WTC11 (cell line): ENCODE data around the gene ITGA1. TPM values are rescaled to one million over a fixed set of nuclear protein-coding genes. Genes with fewer than 3 reads are reported as not detected.

Source experiments
- ATAC-seq: fragments of 200-7000 bp; cut with Tn5 transposase; 2 replicates; pipeline ENCODE4 v1.10.0; 2021; ENCODE audit warnings: mild to moderate bottlenecking, moderate library complexity
- CTCF ChIA-PET: fragments of 300-600 bp; sonication (Branson Sonifier 250); formaldehyde crosslinking; loops from one replicate; lab custom pipeline; 2021; ENCODE audit warnings: antibody characterized with exemption; lab: Charles Lee
- POLR2A ChIA-PET: fragments of 350-600 bp; sonication (Branson Sonifier 250); formaldehyde crosslinking; loops from one replicate; lab custom pipeline; 2021; ENCODE audit warnings: antibody characterized with exemption; lab: Charles Lee
- DNase-seq: peaks from one replicate; pipeline ENCODE4 v3.0.0; 2021; ENCODE audit warnings: low spot score
- H3K27ac Mint-ChIP-seq: 2 replicates; pipeline ENCODE4 v1.8.0; 2021; ENCODE audit warnings: mixed read lengths
- H3K27me3 Mint-ChIP-seq: 2 replicates; pipeline ENCODE4 v1.8.0; 2021; ENCODE audit warnings: low read depth, mild to moderate bottlenecking, moderate library complexity, mixed read lengths
- H3K36me3 Mint-ChIP-seq: 2 replicates; pipeline ENCODE4 v1.8.0; 2021; ENCODE audit warnings: mixed read lengths
- H3K4me1 Mint-ChIP-seq: 2 replicates; pipeline ENCODE4 v1.8.0; 2022; ENCODE audit warnings: mixed read lengths
- H3K4me3 Mint-ChIP-seq: 2 replicates; pipeline ENCODE4 v1.8.0; 2021; ENCODE audit warnings: mild to moderate bottlenecking, moderate library complexity, mixed read lengths
- H3K9me3 Mint-ChIP-seq: 2 replicates; pipeline ENCODE4 v1.8.0; 2021; ENCODE audit warnings: mixed read lengths
- ATF1 ChIP-seq: sonication (generic); formaldehyde crosslinking; IDR thresholded peaks from 2 replicates; pipeline ENCODE4 v1.8.1; 2023; ENCODE audit warnings: mild to moderate bottlenecking, moderate library complexity, missing genetic modification reagents
- CREB1 ChIP-seq: sonication (generic); formaldehyde crosslinking; IDR thresholded peaks from 2 replicates; pipeline ENCODE4 v1.8.0; 2023; ENCODE audit warnings: mild to moderate bottlenecking, missing genetic modification reagents
- FOXP1 ChIP-seq: sonication (generic); formaldehyde crosslinking; IDR thresholded peaks from 2 replicates; pipeline ENCODE4 v1.8.0; 2022; ENCODE audit warnings: missing genetic modification reagents, mild to moderate bottlenecking, moderate library complexity, borderline replicate concordance
- GABPB1 ChIP-seq: sonication (generic); formaldehyde crosslinking; IDR thresholded peaks from 2 replicates; pipeline ENCODE4 v1.8.1; 2023; ENCODE audit warnings: mild to moderate bottlenecking, missing genetic modification reagents
- GTF2I ChIP-seq: fragments of 250-450 bp; sonication (Bioruptor Pico); conservative IDR thresholded peaks from 2 replicates; pipeline ENCODE4 v1.4.0; 2021; ENCODE audit warnings: mild to moderate bottlenecking
- IRF2 ChIP-seq: sonication (generic); formaldehyde crosslinking; IDR thresholded peaks from 2 replicates; pipeline ENCODE4 v1.8.0; 2022; ENCODE audit warnings: low read depth, missing genetic modification reagents, borderline replicate concordance
- KAT7 ChIP-seq: sonication (generic); formaldehyde crosslinking; IDR thresholded peaks from 2 replicates; pipeline ENCODE4 v1.8.1; 2023; ENCODE audit warnings: missing genetic modification reagents, mild to moderate bottlenecking, borderline replicate concordance
- OVOL2 ChIP-seq: fragments of 250-450 bp; sonication (Bioruptor Pico); IDR thresholded peaks from 2 replicates; pipeline ENCODE4 v1.9.0; 2021; ENCODE audit warnings: mild to moderate bottlenecking, borderline replicate concordance
- SP1 ChIP-seq: sonication (generic); formaldehyde crosslinking; conservative IDR thresholded peaks from 2 replicates; pipeline ENCODE4 v1.8.1; 2022; ENCODE audit warnings: missing genetic modification reagents
- ZNF219 ChIP-seq: sonication (generic); formaldehyde crosslinking; IDR thresholded peaks from 2 replicates; pipeline ENCODE4 v1.8.0; 2023; ENCODE audit warnings: missing genetic modification reagents, mild to moderate bottlenecking, borderline replicate concordance
- ZNF671 ChIP-seq: fragments of 250-450 bp; sonication (Bioruptor Pico); IDR thresholded peaks from 2 replicates; pipeline ENCODE4 v1.8.0; 2021; ENCODE audit warnings: mild to moderate bottlenecking
- total RNA-seq: library from RNA; stranded (reverse); gene quantifications from 3 replicates; pipeline ENCODE4 v1.2.3, GENCODE V29; 2021
- TF ChIP-seq, protein P1 (sequence below): sonication (generic); formaldehyde crosslinking; IDR thresholded peaks from 2 replicates; pipeline ENCODE4 v1.8.1; 2023; ENCODE audit warnings: mild to moderate bottlenecking, missing genetic modification reagents, moderate library complexity
- TF ChIP-seq, protein P2 (sequence below): sonication (generic); formaldehyde crosslinking; IDR thresholded peaks from 2 replicates; pipeline ENCODE4 v1.8.1; 2023; ENCODE audit warnings: mild to moderate bottlenecking, missing genetic modification reagents
- TF ChIP-seq, protein P3 (sequence below): sonication (generic); formaldehyde crosslinking; IDR thresholded peaks from 2 replicates; pipeline ENCODE4 v1.8.0; 2022; ENCODE audit warnings: mild to moderate bottlenecking, missing genetic modification reagents
- TF ChIP-seq, protein P4 (sequence below): fragments of 250-450 bp; sonication (Bioruptor Pico); conservative IDR thresholded peaks from 2 replicates; pipeline ENCODE4 v1.9.0; 2021; ENCODE audit warnings: mild to moderate bottlenecking
- TF ChIP-seq, protein P5 (sequence below): fragments of 250-450 bp; sonication (Bioruptor Pico); IDR thresholded peaks from 2 replicates; pipeline ENCODE4 v2.1.2; 2022; ENCODE audit warnings: mild to moderate bottlenecking, moderate library complexity
- TF ChIP-seq, protein P6 (sequence below): sonication (generic); formaldehyde crosslinking; IDR thresholded peaks from 2 replicates; pipeline ENCODE4 v1.8.0; 2022; ENCODE audit warnings: mild to moderate bottlenecking, missing genetic modification reagents
- TF ChIP-seq, protein P7 (sequence below): sonication (generic); formaldehyde crosslinking; IDR thresholded peaks from 2 replicates; pipeline ENCODE4 v1.8.1; 2023; ENCODE audit warnings: mild to moderate bottlenecking, missing genetic modification reagents, borderline replicate concordance

Gene ITGA1
- total RNA-seq, 1 experiment from 2014 or later = 6.5 TPM

DNA sequence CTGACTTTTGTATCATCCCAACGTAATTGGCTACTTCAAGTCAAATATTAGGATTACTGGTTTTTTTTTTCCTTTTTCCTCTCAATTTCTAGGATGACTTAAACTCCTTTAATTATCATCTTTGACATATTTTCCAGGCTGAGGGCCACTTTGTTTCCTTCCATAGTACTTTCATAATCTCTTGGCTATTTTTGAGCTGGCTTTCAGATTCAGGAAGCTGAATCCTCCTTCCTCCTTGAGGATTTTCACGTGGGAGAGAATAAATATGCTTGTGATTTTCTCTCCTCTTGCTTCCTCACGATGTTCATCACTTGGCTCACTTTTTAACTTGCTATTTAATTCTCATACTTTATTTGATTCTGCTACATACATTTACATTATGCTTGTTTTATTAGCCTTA lies 88.1 kb downstream of the ITGA1 start:
- H3K9me3 Mint-ChIP-seq = no peaks in the 10 kb centered on the region
- no peak for ATAC-seq
- DNase-seq = no peak
- TF ChIP-seq KAT7 (CRISPR knock-in tag) = no peak
- no peak for TF ChIP-seq ZNF219 (CRISPR knock-in tag)
- TF ChIP-seq, protein P1, sequence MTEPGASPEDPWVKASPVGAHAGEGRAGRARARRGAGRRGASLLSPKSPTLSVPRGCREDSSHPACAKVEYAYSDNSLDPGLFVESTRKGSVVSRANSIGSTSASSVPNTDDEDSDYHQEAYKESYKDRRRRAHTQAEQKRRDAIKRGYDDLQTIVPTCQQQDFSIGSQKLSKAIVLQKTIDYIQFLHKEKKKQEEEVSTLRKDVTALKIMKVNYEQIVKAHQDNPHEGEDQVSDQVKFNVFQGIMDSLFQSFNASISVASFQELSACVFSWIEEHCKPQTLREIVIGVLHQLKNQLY (CRISPR knock-in tag) = no peak
- TF ChIP-seq, protein P2, sequence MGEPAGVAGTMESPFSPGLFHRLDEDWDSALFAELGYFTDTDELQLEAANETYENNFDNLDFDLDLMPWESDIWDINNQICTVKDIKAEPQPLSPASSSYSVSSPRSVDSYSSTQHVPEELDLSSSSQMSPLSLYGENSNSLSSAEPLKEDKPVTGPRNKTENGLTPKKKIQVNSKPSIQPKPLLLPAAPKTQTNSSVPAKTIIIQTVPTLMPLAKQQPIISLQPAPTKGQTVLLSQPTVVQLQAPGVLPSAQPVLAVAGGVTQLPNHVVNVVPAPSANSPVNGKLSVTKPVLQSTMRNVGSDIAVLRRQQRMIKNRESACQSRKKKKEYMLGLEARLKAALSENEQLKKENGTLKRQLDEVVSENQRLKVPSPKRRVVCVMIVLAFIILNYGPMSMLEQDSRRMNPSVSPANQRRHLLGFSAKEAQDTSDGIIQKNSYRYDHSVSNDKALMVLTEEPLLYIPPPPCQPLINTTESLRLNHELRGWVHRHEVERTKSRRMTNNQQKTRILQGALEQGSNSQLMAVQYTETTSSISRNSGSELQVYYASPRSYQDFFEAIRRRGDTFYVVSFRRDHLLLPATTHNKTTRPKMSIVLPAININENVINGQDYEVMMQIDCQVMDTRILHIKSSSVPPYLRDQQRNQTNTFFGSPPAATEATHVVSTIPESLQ (CRISPR knock-in tag) = no peak
- TF ChIP-seq, protein P3, sequence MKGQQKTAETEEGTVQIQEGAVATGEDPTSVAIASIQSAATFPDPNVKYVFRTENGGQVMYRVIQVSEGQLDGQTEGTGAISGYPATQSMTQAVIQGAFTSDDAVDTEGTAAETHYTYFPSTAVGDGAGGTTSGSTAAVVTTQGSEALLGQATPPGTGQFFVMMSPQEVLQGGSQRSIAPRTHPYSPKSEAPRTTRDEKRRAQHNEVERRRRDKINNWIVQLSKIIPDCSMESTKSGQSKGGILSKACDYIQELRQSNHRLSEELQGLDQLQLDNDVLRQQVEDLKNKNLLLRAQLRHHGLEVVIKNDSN = no peak
- no peak for TF ChIP-seq IRF2 (CRISPR knock-in tag)
- TF ChIP-seq, protein P4, sequence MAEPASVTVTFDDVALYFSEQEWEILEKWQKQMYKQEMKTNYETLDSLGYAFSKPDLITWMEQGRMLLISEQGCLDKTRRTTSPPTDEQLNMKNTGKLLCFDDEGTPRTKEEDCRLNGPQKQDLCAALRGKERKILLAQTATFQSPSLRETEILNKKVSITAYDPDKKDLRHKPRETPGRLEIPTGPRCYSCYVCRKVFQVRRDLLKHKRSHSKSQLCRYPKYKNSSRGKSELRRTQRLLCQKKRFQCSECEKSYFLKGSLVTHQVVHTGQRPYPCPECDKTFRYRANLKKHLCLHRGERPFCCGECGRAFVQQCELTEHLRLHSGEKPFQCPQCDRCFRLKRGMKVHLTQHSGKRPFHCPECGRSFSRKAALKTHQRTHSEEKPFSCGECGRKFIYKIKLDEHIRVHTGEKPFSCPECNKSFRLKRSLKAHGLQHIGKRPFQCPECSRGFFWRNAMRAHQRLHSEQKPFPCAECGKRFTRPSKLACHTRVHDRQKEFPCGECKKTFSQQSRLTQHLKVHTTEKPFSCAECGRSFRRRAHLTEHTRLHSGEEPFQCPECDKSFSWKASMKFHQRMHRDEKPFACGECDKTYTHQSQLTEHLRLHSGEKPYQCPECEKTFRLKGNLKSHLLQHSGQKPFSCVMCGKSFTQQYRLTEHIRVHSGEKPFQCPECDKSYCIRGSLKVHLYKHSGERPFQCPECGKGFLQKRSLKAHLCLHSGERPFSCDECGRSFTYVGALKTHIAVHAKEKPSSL = no peak
- TF ChIP-seq, protein P5, sequence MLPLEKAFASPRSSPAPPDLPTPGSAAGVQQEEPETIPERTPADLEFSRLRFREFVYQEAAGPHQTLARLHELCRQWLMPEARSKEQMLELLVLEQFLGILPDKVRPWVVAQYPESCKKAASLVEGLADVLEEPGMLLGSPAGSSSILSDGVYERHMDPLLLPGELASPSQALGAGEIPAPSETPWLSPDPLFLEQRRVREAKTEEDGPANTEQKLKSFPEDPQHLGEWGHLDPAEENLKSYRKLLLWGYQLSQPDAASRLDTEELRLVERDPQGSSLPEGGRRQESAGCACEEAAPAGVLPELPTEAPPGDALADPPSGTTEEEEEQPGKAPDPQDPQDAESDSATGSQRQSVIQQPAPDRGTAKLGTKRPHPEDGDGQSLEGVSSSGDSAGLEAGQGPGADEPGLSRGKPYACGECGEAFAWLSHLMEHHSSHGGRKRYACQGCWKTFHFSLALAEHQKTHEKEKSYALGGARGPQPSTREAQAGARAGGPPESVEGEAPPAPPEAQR (CRISPR knock-in tag) = no peak
- TF ChIP-seq GABPB1 (CRISPR knock-in tag) = no peak
- TF ChIP-seq, protein P6, sequence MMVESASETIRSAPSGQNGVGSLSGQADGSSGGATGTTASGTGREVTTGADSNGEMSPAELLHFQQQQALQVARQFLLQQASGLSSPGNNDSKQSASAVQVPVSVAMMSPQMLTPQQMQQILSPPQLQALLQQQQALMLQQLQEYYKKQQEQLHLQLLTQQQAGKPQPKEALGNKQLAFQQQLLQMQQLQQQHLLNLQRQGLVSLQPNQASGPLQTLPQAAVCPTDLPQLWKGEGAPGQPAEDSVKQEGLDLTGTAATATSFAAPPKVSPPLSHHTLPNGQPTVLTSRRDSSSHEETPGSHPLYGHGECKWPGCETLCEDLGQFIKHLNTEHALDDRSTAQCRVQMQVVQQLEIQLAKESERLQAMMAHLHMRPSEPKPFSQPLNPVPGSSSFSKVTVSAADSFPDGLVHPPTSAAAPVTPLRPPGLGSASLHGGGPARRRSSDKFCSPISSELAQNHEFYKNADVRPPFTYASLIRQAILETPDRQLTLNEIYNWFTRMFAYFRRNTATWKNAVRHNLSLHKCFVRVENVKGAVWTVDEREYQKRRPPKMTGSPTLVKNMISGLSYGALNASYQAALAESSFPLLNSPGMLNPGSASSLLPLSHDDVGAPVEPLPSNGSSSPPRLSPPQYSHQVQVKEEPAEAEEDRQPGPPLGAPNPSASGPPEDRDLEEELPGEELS (CRISPR knock-in tag) = no peak
- no peak for TF ChIP-seq SP1 (CRISPR knock-in tag)
- TF ChIP-seq ZNF671 (CRISPR knock-in tag) = no peak
- TF ChIP-seq ATF1 = no peak
- no peak for TF ChIP-seq FOXP1 (CRISPR knock-in tag)
- TF ChIP-seq CREB1 (CRISPR knock-in tag) = no peak
- TF ChIP-seq, protein P7, sequence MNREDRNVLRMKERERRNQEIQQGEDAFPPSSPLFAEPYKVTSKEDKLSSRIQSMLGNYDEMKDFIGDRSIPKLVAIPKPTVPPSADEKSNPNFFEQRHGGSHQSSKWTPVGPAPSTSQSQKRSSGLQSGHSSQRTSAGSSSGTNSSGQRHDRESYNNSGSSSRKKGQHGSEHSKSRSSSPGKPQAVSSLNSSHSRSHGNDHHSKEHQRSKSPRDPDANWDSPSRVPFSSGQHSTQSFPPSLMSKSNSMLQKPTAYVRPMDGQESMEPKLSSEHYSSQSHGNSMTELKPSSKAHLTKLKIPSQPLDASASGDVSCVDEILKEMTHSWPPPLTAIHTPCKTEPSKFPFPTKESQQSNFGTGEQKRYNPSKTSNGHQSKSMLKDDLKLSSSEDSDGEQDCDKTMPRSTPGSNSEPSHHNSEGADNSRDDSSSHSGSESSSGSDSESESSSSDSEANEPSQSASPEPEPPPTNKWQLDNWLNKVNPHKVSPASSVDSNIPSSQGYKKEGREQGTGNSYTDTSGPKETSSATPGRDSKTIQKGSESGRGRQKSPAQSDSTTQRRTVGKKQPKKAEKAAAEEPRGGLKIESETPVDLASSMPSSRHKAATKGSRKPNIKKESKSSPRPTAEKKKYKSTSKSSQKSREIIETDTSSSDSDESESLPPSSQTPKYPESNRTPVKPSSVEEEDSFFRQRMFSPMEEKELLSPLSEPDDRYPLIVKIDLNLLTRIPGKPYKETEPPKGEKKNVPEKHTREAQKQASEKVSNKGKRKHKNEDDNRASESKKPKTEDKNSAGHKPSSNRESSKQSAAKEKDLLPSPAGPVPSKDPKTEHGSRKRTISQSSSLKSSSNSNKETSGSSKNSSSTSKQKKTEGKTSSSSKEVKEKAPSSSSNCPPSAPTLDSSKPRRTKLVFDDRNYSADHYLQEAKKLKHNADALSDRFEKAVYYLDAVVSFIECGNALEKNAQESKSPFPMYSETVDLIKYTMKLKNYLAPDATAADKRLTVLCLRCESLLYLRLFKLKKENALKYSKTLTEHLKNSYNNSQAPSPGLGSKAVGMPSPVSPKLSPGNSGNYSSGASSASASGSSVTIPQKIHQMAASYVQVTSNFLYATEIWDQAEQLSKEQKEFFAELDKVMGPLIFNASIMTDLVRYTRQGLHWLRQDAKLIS (CRISPR knock-in tag) = no peak
- TF ChIP-seq OVOL2 = no peak
- TF ChIP-seq GTF2I = no peak
- CTCF ChIA-PET = no interaction called here
- no peaks in the 10 kb centered on the region for H3K27me3 Mint-ChIP-seq
- POLR2A ChIA-PET = no interaction called here
- H3K4me1 Mint-ChIP-seq = no peaks in the 10 kb centered on the region; the same call in 1 of the 2 replicates
- H3K36me3 Mint-ChIP-seq = no peaks in the 10 kb centered on the region
- H3K27ac Mint-ChIP-seq = no peak overlapping the region
- H3K4me3 Mint-ChIP-seq = no peak overlapping the region
